HUES48 (cell line): ENCODE data around the gene GPR32.
"Not testable (repeated sequence)": the region's sequence is repeated elsewhere in the genome, so short reads cannot be mapped to it uniquely, and the experiment has no call there.

Experiments
- H3K27ac ChIP-seq: one replicate; pipeline ENCODE4 v1.7.0; 2013; ENCODE audit warnings: low read depth, low read length, inconsistent platforms
- H3K27me3 ChIP-seq: 2 replicates; pipeline ENCODE4 v1.6.1; 2013; ENCODE audit warnings: mild to moderate bottlenecking, low read length; ENCODE audit not compliant: control insufficient read depth, insufficient read depth
- H3K36me3 ChIP-seq: 2 replicates; pipeline ENCODE4 v1.6.1; 2013; ENCODE audit warnings: low read length; ENCODE audit not compliant: control insufficient read depth, insufficient read depth
- H3K4me1 ChIP-seq: 2 replicates; pipeline ENCODE4 v1.6.1; 2013; ENCODE audit warnings: mild to moderate bottlenecking, low read length; ENCODE audit not compliant: control insufficient read depth, insufficient read depth
- H3K4me3 ChIP-seq: 2 replicates; pipeline ENCODE4 v1.5.1; 2013; ENCODE audit warnings: mild to moderate bottlenecking, low read depth, low read length
- H3K9ac ChIP-seq: 2 replicates; pipeline ENCODE4 v1.6.1; 2013; ENCODE audit warnings: mild to moderate bottlenecking, low read depth, low read length, moderate library complexity
- H3K9me3 ChIP-seq: 2 replicates; pipeline ENCODE4 v1.6.1; 2013; ENCODE audit warnings: low read length; ENCODE audit not compliant: control insufficient read depth, insufficient read depth

The GPR32 gene

GRCh38 chr19:50749490-50749889 is 20.8 kb upstream of the GPR32 start:
- Histone ChIP-seq H3K36me3 (no peaks in the 10 kb centered on the region), H3K4me3 (no peak overlapping the region), H3K27me3 (no peaks in the 10 kb centered on the region), H3K27ac (no peak overlapping the region), H3K4me1 (no peaks in the 10 kb centered on the region), H3K9ac (no peak overlapping the region), H3K9me3 (no peaks in the 10 kb centered on the region)

- H3K27me3 ChIP-seq: no peaks in the 10 kb centered on the region
Measured at GRCh38 chr19:50750010-50750409, 20.3 kb upstream of the GPR32 start.

GRCh38 chr19:50753879-50754278 is 16.4 kb upstream of the GPR32 start:
- Histone ChIP-seq H3K4me1 (no peaks in the 10 kb centered on the region), H3K27me3 (no peaks in the 10 kb centered on the region), H3K9me3 (no peaks in the 10 kb centered on the region), H3K36me3 (no peaks in the 10 kb centered on the region), H3K4me3 (no peak overlapping the region), H3K27ac (no peak overlapping the region), H3K9ac (no peak overlapping the region)

More at GRCh38 chr19:50750010-50750409, 20.3 kb upstream of the GPR32 start:
- Histone ChIP-seq H3K36me3 (no peaks in the 10 kb centered on the region), H3K27ac (no peak overlapping the region), H3K9me3 (no peaks in the 10 kb centered on the region), H3K9ac (no peak overlapping the region), H3K4me1 (no peaks in the 10 kb centered on the region), H3K4me3 (no peak overlapping the region)

- H3K36me3 ChIP-seq, H3K9me3 ChIP-seq, H3K27me3 ChIP-seq, H3K4me1 ChIP-seq, H3K4me3 ChIP-seq, H3K9ac ChIP-seq, H3K27ac ChIP-seq: not testable (repeated sequence)
Measured at GRCh38 chr19:50756244-50756643, 14.0 kb upstream of the GPR32 start.

- H3K4me1 ChIP-seq, H3K9ac ChIP-seq, H3K27ac ChIP-seq, H3K36me3 ChIP-seq, H3K27me3 ChIP-seq, H3K4me3 ChIP-seq, H3K9me3 ChIP-seq: not testable (repeated sequence)
Measured at GRCh38 chr19:50757624-50758023, 12.6 kb upstream of the GPR32 start.

- not testable (repeated sequence) for H3K36me3 ChIP-seq, H3K27ac ChIP-seq, H3K4me1 ChIP-seq, H3K27me3 ChIP-seq, H3K4me3 ChIP-seq, H3K9me3 ChIP-seq, H3K9ac ChIP-seq
Measured at GRCh38 chr19:50759076-50759475, 11.2 kb upstream of the GPR32 start.

GRCh38 chr19:50759886-50760285 is 10.4 kb upstream of the GPR32 start:
- H3K27me3 ChIP-seq: no peaks in the 10 kb centered on the region
- no peaks in the 10 kb centered on the region for H3K4me1 ChIP-seq
- no peak overlapping the region for H3K27ac ChIP-seq
- H3K9ac ChIP-seq: no peak overlapping the region
- peaks cover 6% of the 10 kb centered on the region; the same call in 1 of the 2 replicates for H3K9me3 ChIP-seq
- H3K36me3 ChIP-seq: no peaks in the 10 kb centered on the region
- H3K4me3 ChIP-seq: no peak overlapping the region

GRCh38 chr19:50761501-50761900 is 8.8 kb upstream of the GPR32 start:
- H3K9me3 ChIP-seq, H3K9ac ChIP-seq, H3K36me3 ChIP-seq, H3K27ac ChIP-seq, H3K27me3 ChIP-seq, H3K4me1 ChIP-seq, H3K4me3 ChIP-seq: not testable (repeated sequence)

- not testable (repeated sequence) for H3K36me3 ChIP-seq, H3K9ac ChIP-seq, H3K9me3 ChIP-seq, H3K27me3 ChIP-seq, H3K4me3 ChIP-seq, H3K4me1 ChIP-seq, H3K27ac ChIP-seq
Measured at GRCh38 chr19:50763521-50763920, 6.7 kb upstream of the GPR32 start.

- Histone ChIP-seq H3K36me3 (no peaks in the 10 kb centered on the region), H3K27me3 (no peaks in the 10 kb centered on the region), H3K27ac (no peak overlapping the region), H3K9ac (no peak overlapping the region), H3K9me3 (peaks cover 6% of the 10 kb centered on the region; the same call in 1 of the 2 replicates), H3K4me3 (no peak overlapping the region), H3K4me1 (no peaks in the 10 kb centered on the region)
Measured at GRCh38 chr19:50764409-50764808, 5.9 kb upstream of the GPR32 start.

GRCh38 chr19:50766746-50767145 is 3.5 kb upstream of the GPR32 start:
- not testable (repeated sequence) for H3K4me3 ChIP-seq, H3K27ac ChIP-seq, H3K9ac ChIP-seq, H3K36me3 ChIP-seq, H3K9me3 ChIP-seq, H3K27me3 ChIP-seq, H3K4me1 ChIP-seq

GRCh38 chr19:50767263-50767662 is 3.0 kb upstream of the GPR32 start:
- H3K4me3 ChIP-seq, H3K4me1 ChIP-seq, H3K9me3 ChIP-seq, H3K27ac ChIP-seq, H3K9ac ChIP-seq, H3K36me3 ChIP-seq, H3K27me3 ChIP-seq: not testable (repeated sequence)
